ENCODE results near the gene ZNF827. TPM values are rescaled to one million over a fixed set of nuclear protein-coding genes. Genes with fewer than 3 reads are reported as not detected.
"Not testable (repeated sequence)": the region's sequence is repeated elsewhere in the genome, so short reads cannot be mapped to it uniquely, and the experiment has no call there.

ZNF827 gene
- total RNA-seq, 4 donors from 2014 or later: 2.6 to 17.9 (median 3.7) TPM

- intact Hi-C loops (cut with DNase I; ENCODE audit: low total_unique reads): no loop called here
- no peak overlapping the region for H3K4me3 ChIP-seq (ENCODE audit: low read depth, poor library complexity, severe bottlenecking)
- 59 to 65% methylated on average over 3 of the region's 3 CpGs for WGBS, 2 donors
- TF ChIP-seq CTCF (IDR thresholded peaks at IDR 0.05) (no peak), POLR2A (IDR thresholded peaks at IDR 0.05) (no peak)
- DNase-seq (ENCODE audit: low spot score in 2 of 2): no peak
Measured at GRCh38 chr4:145840162-145840768, 98.4 kb downstream of the ZNF827 start.

GRCh38 chr4:145839151-145839550 is 99.5 kb downstream of the ZNF827 start:
- no peak for DNase-seq (ENCODE audit: low spot score in 2 of 2)
- 74 to 89% methylated on average over 10 of the region's 10 CpGs for WGBS, 2 donors

GRCh38 chr4:145832384-145832783 is 106.2 kb downstream of the ZNF827 start:
- H3K4me3 ChIP-seq (ENCODE audit: low read depth, poor library complexity, severe bottlenecking); intact Hi-C loops (cut with DNase I; ENCODE audit: low total_unique reads); DNase-seq (ENCODE audit: low spot score in 2 of 2): not testable (repeated sequence)
- WGBS, 2 donors: 88 to 94% methylated on average over 4 of the region's 4 CpGs

More at GRCh38 chr4:145839151-145839550, 99.5 kb downstream of the ZNF827 start:
- intact Hi-C loops (cut with DNase I; ENCODE audit: low total_unique reads): no loop called here
- H3K4me3 ChIP-seq (ENCODE audit: low read depth, poor library complexity, severe bottlenecking): no peak overlapping the region
- no peak for TF ChIP-seq POLR2A (IDR thresholded peaks at IDR 0.05)
- TF ChIP-seq CTCF (IDR thresholded peaks at IDR 0.05): no peak

- WGBS, 2 donors: 87% methylated on average over 3 of the region's 3 CpGs
- no peak overlapping the region for H3K4me3 ChIP-seq (ENCODE audit: low read depth, poor library complexity, severe bottlenecking)
- no peak for TF ChIP-seq POLR2A (IDR thresholded peaks at IDR 0.05)
- TF ChIP-seq CTCF (IDR thresholded peaks at IDR 0.05): no peak
- intact Hi-C loops (cut with DNase I; ENCODE audit: low total_unique reads): no loop called here
- no peak for DNase-seq (ENCODE audit: low spot score in 2 of 2)
Measured at GRCh38 chr4:145830699-145831098, 107.9 kb downstream of the ZNF827 start.

- intact Hi-C loops (cut with DNase I; ENCODE audit: low total_unique reads): no loop called here
- DNase-seq (ENCODE audit: low spot score in 2 of 2): no peak
- no peak overlapping the region for H3K4me3 ChIP-seq (ENCODE audit: low read depth, poor library complexity, severe bottlenecking)
- no peak for TF ChIP-seq CTCF (IDR thresholded peaks at IDR 0.05)
- no peak for TF ChIP-seq POLR2A (IDR thresholded peaks at IDR 0.05)
- WGBS, 2 donors: 67 to 73% methylated on average over 5 of the region's 5 CpGs
Measured at GRCh38 chr4:145829629-145830395, 108.8 kb downstream of the ZNF827 start.

GRCh38 chr4:145828802-145829485 is 109.7 kb downstream of the ZNF827 start:
- WGBS, 2 donors: 70 to 75% methylated on average over 3 of the region's 3 CpGs
- DNase-seq (ENCODE audit: low spot score in 2 of 2): no peak
- H3K4me3 ChIP-seq (ENCODE audit: low read depth, poor library complexity, severe bottlenecking): no peak overlapping the region
- intact Hi-C loops (cut with DNase I; ENCODE audit: low total_unique reads): no loop called here
- TF ChIP-seq CTCF (IDR thresholded peaks at IDR 0.05): no peak

Measured in lower leg skin (tissue), 4 donors.